ENCODE measurements around the gene PCBP3. TPM values are rescaled to one million over a fixed set of nuclear protein-coding genes. Genes with fewer than 3 reads are reported as not detected.

PCBP3 gene
- total RNA-seq, 2 experiments from 2014 or later: 3.4 to 3.9 TPM

DNA sequence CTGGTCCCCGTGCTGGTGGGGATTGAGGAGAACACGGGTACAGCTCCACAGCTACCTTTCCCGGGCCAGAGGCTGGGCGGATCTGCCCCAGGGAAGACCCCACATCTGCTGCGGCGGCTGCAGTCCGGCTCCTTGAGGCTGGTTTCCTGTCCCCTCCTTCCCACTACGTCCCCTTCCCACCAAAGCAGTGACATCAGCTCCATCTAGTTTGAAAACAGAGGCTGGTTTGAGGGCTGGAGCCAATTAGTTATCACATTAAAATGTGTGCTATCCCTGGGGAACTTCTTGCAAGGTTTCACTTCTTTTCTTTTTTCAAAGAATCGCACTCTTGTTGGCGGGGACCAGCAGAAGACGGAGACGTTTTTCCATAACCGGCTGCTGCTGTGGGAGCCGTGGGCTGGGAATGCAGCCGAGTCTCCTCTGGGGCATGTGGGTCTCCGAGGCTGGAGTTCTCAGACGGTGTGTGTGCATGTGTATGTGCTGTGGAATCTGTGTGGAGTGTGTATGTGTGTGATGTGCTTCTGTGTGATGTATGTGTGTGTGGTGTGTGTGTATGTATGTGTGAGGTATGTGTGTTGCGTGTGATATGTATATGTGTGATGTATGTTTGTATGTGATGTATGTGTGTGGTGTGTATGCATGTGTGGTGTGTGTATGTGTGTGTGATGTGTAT is 8.9 kb upstream of the PCBP3 start:
- H3K36me3 Mint-ChIP-seq (ENCODE audit: low read depth): no peaks in the 10 kb centered on the region
- no peak for DNase-seq
- no peak overlapping the region for H3K4me3 Mint-ChIP-seq
- H3K27ac Mint-ChIP-seq: no peak overlapping the region
- POLR2A ChIA-PET: no interaction called here
- no peaks in the 10 kb centered on the region for H3K4me1 Mint-ChIP-seq
- H3K9me3 Mint-ChIP-seq: no peaks in the 10 kb centered on the region
- CTCF ChIA-PET: no interaction called here
- no peaks in the 10 kb centered on the region for H3K27me3 Mint-ChIP-seq

GRCh38 chr21:45635271-45636151 is 8.0 kb upstream of the PCBP3 start:
- CTCF ChIA-PET: no interaction called here
- no peak overlapping the region for H3K27ac Mint-ChIP-seq
- H3K4me1 Mint-ChIP-seq: peaks cover 6% of the 10 kb centered on the region
- H3K36me3 Mint-ChIP-seq (ENCODE audit: low read depth): no peaks in the 10 kb centered on the region
- H3K27me3 Mint-ChIP-seq: no peaks in the 10 kb centered on the region
- no peaks in the 10 kb centered on the region for H3K9me3 Mint-ChIP-seq
- DNase-seq: no peak
- no peak overlapping the region for H3K4me3 Mint-ChIP-seq
- POLR2A ChIA-PET: no interaction called here

GRCh38 chr21:45636459-45636858 is 7.1 kb upstream of the PCBP3 start:
- CTCF ChIA-PET: no interaction called here
- Mint-ChIP-seq H3K4me1 (peaks cover 11% of the 10 kb centered on the region), H3K27ac (no peak overlapping the region), H3K36me3 (ENCODE audit: low read depth) (no peaks in the 10 kb centered on the region), H3K27me3 (peaks cover under 1% of the 10 kb centered on the region), H3K4me3 (no peak overlapping the region), H3K9me3 (no peaks in the 10 kb centered on the region)
- POLR2A ChIA-PET: no interaction called here
- no peak for DNase-seq

DNA sequence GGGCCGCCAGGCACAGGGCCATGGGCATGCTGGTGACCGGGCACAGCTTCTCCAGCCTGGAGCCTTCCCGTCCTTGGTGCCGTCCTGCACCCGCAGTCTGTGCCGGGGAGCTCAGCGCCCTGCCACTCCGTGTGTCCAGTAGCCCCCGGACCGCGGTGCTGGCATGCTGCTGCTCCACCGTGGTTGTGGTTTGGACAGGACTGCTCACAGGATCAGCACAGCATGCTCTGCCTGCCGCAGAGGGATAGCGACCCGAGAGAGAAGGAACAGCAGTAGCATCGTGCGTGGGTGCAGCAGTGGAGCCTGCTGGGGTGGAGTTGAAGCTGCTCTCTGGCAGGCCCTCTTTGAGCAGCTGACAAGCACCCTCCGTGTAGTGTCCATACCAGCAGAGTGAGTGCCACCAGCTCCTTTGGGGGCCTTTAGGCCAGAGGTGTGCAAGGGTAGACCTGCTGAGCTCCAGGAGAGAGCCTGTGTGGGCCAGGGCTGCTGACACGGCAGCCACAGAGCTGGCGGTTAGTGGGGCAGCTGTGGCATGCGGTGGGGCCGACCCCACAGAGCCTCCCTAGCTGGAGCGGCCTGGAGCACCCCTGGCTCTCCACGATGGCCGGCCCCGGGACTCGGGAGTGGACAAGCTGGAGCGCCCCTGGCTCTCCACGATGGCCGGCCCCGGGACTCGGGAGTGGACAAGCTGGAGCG is 6.4 kb upstream of the PCBP3 start:
- no peak overlapping the region for H3K27ac Mint-ChIP-seq
- no peak overlapping the region for H3K4me3 Mint-ChIP-seq
- H3K4me1 Mint-ChIP-seq: peaks cover 13% of the 10 kb centered on the region
- POLR2A ChIA-PET: no interaction called here
- CTCF ChIA-PET: no interaction called here
- H3K36me3 Mint-ChIP-seq (ENCODE audit: low read depth): no peaks in the 10 kb centered on the region
- H3K27me3 Mint-ChIP-seq: peaks cover 5% of the 10 kb centered on the region
- H3K9me3 Mint-ChIP-seq: no peaks in the 10 kb centered on the region
- DNase-seq: no peak

GRCh38 chr21:45637883-45638282 is 5.6 kb upstream of the PCBP3 start:
- H3K4me1 Mint-ChIP-seq: peaks cover 13% of the 10 kb centered on the region
- no peak overlapping the region for H3K4me3 Mint-ChIP-seq
- H3K27me3 Mint-ChIP-seq: peaks cover 5% of the 10 kb centered on the region
- CTCF ChIA-PET: interaction anchor here (0.5 kb wide), 1 partner anchor 115 kb away, joined by 3 read pairs; no protein-coding TSS in a partner anchor
- H3K9me3 Mint-ChIP-seq: no peaks in the 10 kb centered on the region
- no peak for DNase-seq
- H3K27ac Mint-ChIP-seq: no peak overlapping the region
- H3K36me3 Mint-ChIP-seq (ENCODE audit: low read depth): no peaks in the 10 kb centered on the region
- POLR2A ChIA-PET: no interaction called here

GRCh38 chr21:45638707-45639106 is 4.8 kb upstream of the PCBP3 start:
- Mint-ChIP-seq H3K9me3 (no peaks in the 10 kb centered on the region), H3K4me3 (no peak overlapping the region), H3K36me3 (ENCODE audit: low read depth) (no peaks in the 10 kb centered on the region), H3K27me3 (peaks cover 5% of the 10 kb centered on the region), H3K4me1 (peaks cover 13% of the 10 kb centered on the region), H3K27ac (no peak overlapping the region)
- ChIA-PET POLR2A (interaction anchor here (0.5 to 1.0 kb wide), 2 partner anchors 177 to 227 kb away, joined by 3 read pairs; no protein-coding TSS in a partner anchor), CTCF (no interaction called here)
- no peak for DNase-seq

DNA sequence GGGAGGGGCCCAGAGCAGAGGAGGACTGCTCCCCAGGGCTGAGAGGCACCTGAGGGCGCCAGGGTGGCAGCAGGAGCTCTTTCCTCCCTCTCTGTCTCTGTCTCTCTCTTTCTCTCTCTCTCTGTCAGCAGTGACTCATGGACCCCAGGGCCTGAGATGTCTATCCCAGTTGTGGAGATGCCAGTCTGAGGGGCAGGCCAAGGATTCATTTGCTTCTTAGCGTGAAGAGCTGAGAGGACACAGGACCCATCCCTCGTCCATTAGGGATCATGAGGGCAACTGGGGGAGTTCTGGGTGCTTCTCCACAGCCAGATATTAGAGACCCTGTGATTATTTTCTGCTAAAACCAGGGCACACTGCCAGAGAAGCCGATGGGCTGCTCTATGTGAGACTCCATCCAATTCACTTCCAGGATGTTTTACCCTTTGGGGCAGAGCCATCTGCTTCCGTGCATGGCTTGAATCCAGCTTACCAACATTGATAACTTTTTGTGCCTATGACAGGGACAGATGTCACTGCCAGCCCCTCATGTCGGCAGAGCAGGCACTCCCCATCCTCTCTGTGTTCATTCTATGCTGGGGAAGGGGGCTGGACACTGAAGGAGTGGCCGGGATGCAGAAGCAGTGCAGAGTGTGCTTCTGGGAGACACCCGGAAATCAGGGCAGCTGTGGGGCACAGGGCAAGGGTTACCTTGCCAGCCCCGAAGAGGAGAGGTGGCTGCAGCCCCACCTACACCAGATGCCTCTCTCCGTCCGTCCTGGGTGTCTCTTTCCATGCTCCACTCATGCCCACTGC is 4.1 kb upstream of the PCBP3 start:
- peaks cover 15% of the 10 kb centered on the region for H3K4me1 Mint-ChIP-seq
- no peaks in the 10 kb centered on the region for H3K36me3 Mint-ChIP-seq (ENCODE audit: low read depth)
- peaks cover 7% of the 10 kb centered on the region for H3K27me3 Mint-ChIP-seq
- no peak for DNase-seq
- no peaks in the 10 kb centered on the region for H3K9me3 Mint-ChIP-seq
- no peak overlapping the region for H3K27ac Mint-ChIP-seq
- ChIA-PET POLR2A (interaction anchor here (1.0 kb wide), 1 partner anchor 177 kb away, joined by 3 read pairs; no protein-coding TSS in a partner anchor), CTCF (no interaction called here)
- H3K4me3 Mint-ChIP-seq: no peak overlapping the region

GRCh38 chr21:45640001-45640887 is 3.3 kb upstream of the PCBP3 start:
- ChIA-PET CTCF (no interaction called here), POLR2A (no interaction called here)
- no peak overlapping the region for H3K4me3 Mint-ChIP-seq
- peaks cover 15% of the 10 kb centered on the region for H3K27me3 Mint-ChIP-seq
- no peaks in the 10 kb centered on the region for H3K36me3 Mint-ChIP-seq (ENCODE audit: low read depth)
- H3K9me3 Mint-ChIP-seq: no peaks in the 10 kb centered on the region
- H3K4me1 Mint-ChIP-seq: peaks cover 22% of the 10 kb centered on the region
- no peak overlapping the region for H3K27ac Mint-ChIP-seq
- DNase-seq: no peak

GRCh38 chr21:45640888-45641479 is 2.5 kb upstream of the PCBP3 start:
- H3K9me3 Mint-ChIP-seq: peaks cover 3% of the 10 kb centered on the region
- no peak for DNase-seq
- peaks cover 22% of the 10 kb centered on the region for H3K27me3 Mint-ChIP-seq
- CTCF ChIA-PET: no interaction called here
- H3K4me1 Mint-ChIP-seq: peaks cover 28% of the 10 kb centered on the region
- peaks cover 2% of the 10 kb centered on the region for H3K36me3 Mint-ChIP-seq (ENCODE audit: low read depth)
- H3K27ac Mint-ChIP-seq: no peak overlapping the region
- POLR2A ChIA-PET: no interaction called here
- H3K4me3 Mint-ChIP-seq: no peak overlapping the region

DNA sequence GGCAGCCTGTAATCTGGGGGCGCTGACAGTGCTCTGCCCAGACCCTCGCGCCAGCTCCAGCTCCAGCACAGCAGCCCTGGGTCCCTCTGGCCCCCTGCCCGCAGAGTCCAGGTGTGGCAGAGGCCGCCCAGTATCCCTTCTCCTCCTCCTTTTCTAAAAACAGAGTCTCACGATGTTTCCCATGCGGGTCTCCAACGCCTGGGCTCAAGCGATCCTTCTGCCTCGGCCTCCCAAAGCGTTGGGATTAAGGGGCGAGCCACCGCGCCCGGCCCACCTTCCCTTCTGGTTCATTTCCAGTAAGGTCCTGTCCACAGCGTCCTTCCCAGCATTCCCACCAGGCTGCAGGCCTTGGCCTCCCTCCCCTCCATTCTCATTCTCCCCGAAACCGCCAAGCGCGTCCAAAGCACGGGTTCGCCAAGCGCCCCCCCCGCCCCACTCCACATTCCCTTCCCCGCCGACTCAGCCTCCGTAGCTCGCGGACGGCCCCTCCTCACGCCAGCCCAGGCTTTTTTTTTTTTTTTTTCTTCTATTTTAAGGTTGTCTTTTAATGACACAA is 2.0 kb upstream of the PCBP3 start:
- DNase-seq: no peak
- Mint-ChIP-seq H3K27me3 (peaks cover 22% of the 10 kb centered on the region), H3K4me3 (peak overlapping the region; percentile 39), H3K36me3 (ENCODE audit: low read depth) (peaks cover 2% of the 10 kb centered on the region), H3K9me3 (peaks cover 3% of the 10 kb centered on the region), H3K27ac (no peak overlapping the region), H3K4me1 (peaks cover 28% of the 10 kb centered on the region)
- ChIA-PET CTCF (no interaction called here), POLR2A (no interaction called here)

DNA sequence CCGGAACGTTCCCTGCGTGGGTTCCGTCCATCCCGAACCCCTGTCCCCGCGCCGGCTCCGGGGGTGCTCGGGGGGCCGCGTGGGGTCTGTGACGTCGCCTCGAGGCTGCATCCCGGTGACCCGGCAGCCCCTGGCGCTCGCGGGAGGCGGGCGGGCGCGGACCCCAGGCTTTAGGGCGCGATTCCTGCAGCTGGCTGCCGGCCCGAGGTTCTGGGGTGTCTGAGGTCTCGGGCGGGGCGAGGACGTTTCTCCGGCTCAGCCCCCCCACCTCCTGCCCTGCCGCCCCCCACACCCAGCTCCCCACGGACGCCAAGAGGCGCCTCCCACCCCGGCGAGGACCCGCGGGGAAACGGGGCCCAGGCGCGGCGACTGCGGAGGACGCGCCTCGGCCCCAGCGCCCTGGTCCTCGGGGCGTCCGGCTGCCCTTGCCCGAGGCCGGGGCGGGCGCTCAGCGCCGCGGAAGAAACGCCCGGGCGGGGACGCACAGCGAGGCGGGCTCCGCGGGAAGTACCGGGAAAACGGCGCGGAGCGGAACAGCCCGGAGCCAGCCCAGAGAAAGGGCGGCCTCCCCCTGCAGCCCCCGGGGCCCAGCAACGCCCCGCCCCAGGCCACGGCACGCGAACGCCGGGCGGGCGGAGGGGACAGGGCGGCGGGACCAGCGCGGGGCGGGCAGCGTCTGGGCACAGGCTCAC is 1.3 kb upstream of the PCBP3 start:
- ChIA-PET POLR2A (no interaction called here), CTCF (no interaction called here)
- peak overlapping the region; percentile 39 for H3K4me3 Mint-ChIP-seq

More for the DNA sequence above, 1.3 kb upstream of the PCBP3 start:
- Mint-ChIP-seq H3K27ac (no peak overlapping the region), H3K27me3 (peaks cover 24% of the 10 kb centered on the region), H3K4me1 (peaks cover 28% of the 10 kb centered on the region), H3K36me3 (ENCODE audit: low read depth) (peaks cover 2% of the 10 kb centered on the region), H3K9me3 (peaks cover 3% of the 10 kb centered on the region)
- no peak for DNase-seq
